Astrocyte of the spinal cord (primary cell): Measurements from ENCODE around the gene ADARB2.

Source experiments
- DNase-seq: peaks from one replicate; pipeline ENCODE4 v3.0.0; 2011; ENCODE audit warnings: low read depth, low spot score
- H3K4me3 ChIP-seq: 2 replicates; pipeline ENCODE4 v1.5.1; 2011; ENCODE audit warnings: low read depth, mild to moderate bottlenecking, low read length, moderate library complexity
- in situ Hi-C: cut with HindIII; loops from 2 replicates; pipeline ENCODE4 v1.10.0; 2017; ENCODE audit warnings: low sequenced_read_pairs
- TF ChIP-seq, protein P1 (sequence below): IDR thresholded peaks from 2 replicates; pipeline ENCODE4 v1.5.1; 2012; ENCODE audit warnings: low read depth, mild to moderate bottlenecking, low read length, inconsistent platforms

ADARB2 gene

DNA sequence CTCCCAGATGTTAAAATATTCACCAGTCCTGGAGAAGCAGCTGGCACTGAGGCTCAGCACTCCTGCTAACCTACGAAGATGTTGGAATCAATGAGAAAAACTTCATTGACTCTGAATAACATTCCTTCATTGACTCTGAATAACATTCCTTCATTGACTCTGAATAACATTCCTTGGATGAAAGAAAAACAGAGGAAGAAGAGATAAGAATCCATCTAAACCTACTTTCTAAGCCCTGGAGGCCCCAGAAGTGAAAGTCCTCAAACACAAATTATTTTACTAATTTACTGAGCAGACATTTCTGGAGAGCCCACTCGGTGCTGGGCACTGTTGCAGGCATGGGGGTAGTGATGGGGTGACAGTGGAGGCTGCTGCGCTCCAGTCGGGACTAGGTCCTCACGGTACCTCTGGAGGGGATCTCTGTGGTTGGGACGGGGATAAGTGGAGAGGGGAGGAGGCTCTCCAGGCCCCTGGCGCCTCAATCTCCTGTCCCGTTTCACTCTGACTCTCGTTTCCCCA is 427.0 kb downstream of the ADARB2 start:
- TF ChIP-seq, protein P1, sequence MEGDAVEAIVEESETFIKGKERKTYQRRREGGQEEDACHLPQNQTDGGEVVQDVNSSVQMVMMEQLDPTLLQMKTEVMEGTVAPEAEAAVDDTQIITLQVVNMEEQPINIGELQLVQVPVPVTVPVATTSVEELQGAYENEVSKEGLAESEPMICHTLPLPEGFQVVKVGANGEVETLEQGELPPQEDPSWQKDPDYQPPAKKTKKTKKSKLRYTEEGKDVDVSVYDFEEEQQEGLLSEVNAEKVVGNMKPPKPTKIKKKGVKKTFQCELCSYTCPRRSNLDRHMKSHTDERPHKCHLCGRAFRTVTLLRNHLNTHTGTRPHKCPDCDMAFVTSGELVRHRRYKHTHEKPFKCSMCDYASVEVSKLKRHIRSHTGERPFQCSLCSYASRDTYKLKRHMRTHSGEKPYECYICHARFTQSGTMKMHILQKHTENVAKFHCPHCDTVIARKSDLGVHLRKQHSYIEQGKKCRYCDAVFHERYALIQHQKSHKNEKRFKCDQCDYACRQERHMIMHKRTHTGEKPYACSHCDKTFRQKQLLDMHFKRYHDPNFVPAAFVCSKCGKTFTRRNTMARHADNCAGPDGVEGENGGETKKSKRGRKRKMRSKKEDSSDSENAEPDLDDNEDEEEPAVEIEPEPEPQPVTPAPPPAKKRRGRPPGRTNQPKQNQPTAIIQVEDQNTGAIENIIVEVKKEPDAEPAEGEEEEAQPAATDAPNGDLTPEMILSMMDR, result no peak
- H3K4me3 ChIP-seq, result no peak overlapping the region
- DNase-seq, result no peak
- in situ Hi-C loops, result no loop called here

DNA sequence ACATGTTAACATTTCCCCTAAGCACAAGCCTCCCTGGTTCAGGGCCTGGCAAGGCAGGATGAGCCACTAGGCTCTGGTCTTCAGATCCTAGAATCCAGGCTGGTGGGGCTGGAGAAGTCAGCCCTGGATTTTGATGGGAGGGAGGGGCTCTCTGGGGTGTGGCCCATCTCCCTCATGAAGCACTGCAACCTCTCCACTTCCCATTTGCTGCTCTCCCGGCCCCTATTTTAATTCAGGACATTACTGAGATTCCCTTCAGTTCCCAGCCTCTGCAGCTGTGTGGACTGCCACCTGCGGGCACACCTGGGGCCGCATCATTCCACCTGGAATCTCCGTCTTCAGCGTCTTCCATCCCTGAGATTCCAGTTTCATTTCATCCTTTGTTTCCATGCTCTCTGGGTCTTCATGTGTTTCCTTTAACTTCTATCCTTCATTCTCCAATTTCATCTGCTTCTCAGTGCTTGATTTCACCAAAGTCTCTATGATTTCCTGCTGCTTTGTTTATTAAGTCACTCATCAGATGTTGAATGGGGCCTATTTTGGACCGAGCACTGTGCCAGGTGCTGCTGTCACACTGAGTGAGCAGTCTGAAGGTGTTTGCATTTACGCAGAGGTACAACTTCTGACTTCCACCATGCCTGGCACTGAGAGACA is 427.6 kb downstream of the ADARB2 start:
- in situ Hi-C loops, result no loop called here

GRCh38 chr10:1308962-1309616 is 428.2 kb downstream of the ADARB2 start:
- H3K4me3 ChIP-seq, result no peak overlapping the region
- no peak for DNase-seq
- in situ Hi-C loops, result no loop called here
- TF ChIP-seq, protein P1, result no peak

More for the DNA sequence above, 427.6 kb downstream of the ADARB2 start:
- TF ChIP-seq, protein P1, result no peak
- no peak overlapping the region for H3K4me3 ChIP-seq
- DNase-seq, result no peak

DNA sequence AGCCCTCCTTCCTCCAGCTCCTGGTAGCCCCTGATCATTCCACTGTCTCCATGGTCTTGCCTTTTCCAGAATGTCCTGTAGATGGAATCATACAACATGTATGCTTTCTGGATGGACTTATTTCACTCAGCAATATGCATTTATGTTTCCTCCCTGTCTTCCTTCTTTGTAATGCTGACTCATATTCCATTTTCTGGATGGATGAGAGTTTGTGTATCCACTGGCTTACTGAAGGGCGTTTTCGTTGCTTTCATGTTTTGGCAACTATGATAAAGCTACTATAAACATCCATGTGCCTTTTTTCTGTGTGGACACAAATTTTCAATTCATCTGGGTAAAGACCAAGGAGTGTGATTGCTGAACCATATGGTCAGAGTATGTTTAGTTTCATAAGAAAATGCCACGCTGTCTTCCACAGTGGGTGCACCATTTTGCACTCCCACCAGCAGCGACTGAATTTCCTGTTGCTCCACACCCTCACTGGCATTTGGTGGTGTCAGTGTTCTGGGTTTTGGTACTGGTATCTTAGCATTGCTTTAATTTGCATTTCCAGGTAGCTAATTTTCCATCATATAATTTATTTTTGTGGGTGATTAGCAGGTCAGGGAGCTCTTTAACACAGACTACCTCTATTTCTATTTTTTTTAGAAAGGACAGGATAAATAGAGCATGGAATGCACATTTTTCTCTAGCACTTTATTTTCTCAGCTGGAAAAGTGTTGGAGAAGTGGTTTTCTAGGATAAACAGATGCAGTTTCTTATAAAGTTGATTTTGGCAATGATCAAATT is 429.0 kb downstream of the ADARB2 start:
- H3K4me3 ChIP-seq, result no peak overlapping the region
- DNase-seq, result no peak
- TF ChIP-seq, protein P1, result no peak
- in situ Hi-C loops, result no loop called here

DNA sequence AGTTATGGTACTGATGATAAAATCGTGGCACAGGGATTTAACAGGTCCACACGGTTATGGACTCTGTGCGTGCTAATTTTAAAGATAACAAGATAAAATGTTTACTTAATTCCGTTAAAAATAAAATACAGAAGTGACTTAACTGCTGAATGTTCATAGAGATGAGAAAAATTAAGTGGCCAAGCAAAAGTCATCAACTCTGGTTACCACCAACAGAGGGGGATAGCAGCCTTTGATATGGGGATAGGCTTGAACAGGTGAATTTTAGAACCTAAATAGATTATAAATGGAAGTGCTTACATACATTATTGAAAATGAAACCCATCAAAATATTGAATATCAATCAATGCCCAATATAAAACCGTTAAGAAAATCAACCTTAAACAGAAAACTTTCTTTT is 436.2 kb downstream of the ADARB2 start:
- TF ChIP-seq, protein P1, result no peak
- in situ Hi-C loops, result no loop called here
- DNase-seq, result no peak
- H3K4me3 ChIP-seq, result no peak overlapping the region

GRCh38 chr10:1300218-1300617 is 437.1 kb downstream of the ADARB2 start:
- in situ Hi-C loops, result no loop called here
- no peak overlapping the region for H3K4me3 ChIP-seq
- TF ChIP-seq, protein P1, result no peak
- DNase-seq, result no peak
